Measurements from ENCODE around the gene BIN1.

Gene BIN1

GRCh38 chr2:127014224-127014623, 92.7 kb downstream of the BIN1 start:
- Mint-ChIP-seq H3K4me3 (no peak overlapping the region), H3K9me3 (peaks cover 4% of the 10 kb centered on the region), H3K27me3 (ENCODE audit: low read depth) (peaks cover 7% of the 10 kb centered on the region), H3K27ac (peak overlapping the region in 2 of 3 experiments; percentile 16 to 74), H3K4me1 (peaks cover 32% of the 10 kb centered on the region), H3K36me3 (ENCODE audit: low read depth) (no peaks in the 10 kb centered on the region)
- TF ChIP-seq, protein P1, sequence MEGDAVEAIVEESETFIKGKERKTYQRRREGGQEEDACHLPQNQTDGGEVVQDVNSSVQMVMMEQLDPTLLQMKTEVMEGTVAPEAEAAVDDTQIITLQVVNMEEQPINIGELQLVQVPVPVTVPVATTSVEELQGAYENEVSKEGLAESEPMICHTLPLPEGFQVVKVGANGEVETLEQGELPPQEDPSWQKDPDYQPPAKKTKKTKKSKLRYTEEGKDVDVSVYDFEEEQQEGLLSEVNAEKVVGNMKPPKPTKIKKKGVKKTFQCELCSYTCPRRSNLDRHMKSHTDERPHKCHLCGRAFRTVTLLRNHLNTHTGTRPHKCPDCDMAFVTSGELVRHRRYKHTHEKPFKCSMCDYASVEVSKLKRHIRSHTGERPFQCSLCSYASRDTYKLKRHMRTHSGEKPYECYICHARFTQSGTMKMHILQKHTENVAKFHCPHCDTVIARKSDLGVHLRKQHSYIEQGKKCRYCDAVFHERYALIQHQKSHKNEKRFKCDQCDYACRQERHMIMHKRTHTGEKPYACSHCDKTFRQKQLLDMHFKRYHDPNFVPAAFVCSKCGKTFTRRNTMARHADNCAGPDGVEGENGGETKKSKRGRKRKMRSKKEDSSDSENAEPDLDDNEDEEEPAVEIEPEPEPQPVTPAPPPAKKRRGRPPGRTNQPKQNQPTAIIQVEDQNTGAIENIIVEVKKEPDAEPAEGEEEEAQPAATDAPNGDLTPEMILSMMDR (IDR thresholded peaks at IDR 0.05; ENCODE audit: unreplicated experiment in 3 of 3), result no peak

- peaks cover 32% of the 10 kb centered on the region for H3K4me1 Mint-ChIP-seq
- TF ChIP-seq, protein P1 (IDR thresholded peaks at IDR 0.05; ENCODE audit: unreplicated experiment in 3 of 3), result no peak
- H3K36me3 Mint-ChIP-seq (ENCODE audit: low read depth), result no peaks in the 10 kb centered on the region
- H3K9me3 Mint-ChIP-seq, result peaks cover 7% of the 10 kb centered on the region
- H3K27ac Mint-ChIP-seq, result peak overlapping the region in 2 of 3 experiments; percentile 34 to 85
- no peak overlapping the region for H3K4me3 Mint-ChIP-seq
- peaks cover 7% of the 10 kb centered on the region for H3K27me3 Mint-ChIP-seq (ENCODE audit: low read depth)
Measured at GRCh38 chr2:127012868-127013267, 94.1 kb downstream of the BIN1 start.

GRCh38 chr2:127012215-127012614, 94.7 kb downstream of the BIN1 start:
- Mint-ChIP-seq H3K4me1 (peaks cover 32% of the 10 kb centered on the region), H3K27me3 (ENCODE audit: low read depth) (peaks cover 7% of the 10 kb centered on the region), H3K27ac (peak overlapping the region; percentile 23 to 85 (median 81)), H3K36me3 (ENCODE audit: low read depth) (no peaks in the 10 kb centered on the region), H3K9me3 (peaks cover 7% of the 10 kb centered on the region), H3K4me3 (no peak overlapping the region)
- TF ChIP-seq, protein P1 (IDR thresholded peaks at IDR 0.05; ENCODE audit: unreplicated experiment in 3 of 3), result no peak

DNA sequence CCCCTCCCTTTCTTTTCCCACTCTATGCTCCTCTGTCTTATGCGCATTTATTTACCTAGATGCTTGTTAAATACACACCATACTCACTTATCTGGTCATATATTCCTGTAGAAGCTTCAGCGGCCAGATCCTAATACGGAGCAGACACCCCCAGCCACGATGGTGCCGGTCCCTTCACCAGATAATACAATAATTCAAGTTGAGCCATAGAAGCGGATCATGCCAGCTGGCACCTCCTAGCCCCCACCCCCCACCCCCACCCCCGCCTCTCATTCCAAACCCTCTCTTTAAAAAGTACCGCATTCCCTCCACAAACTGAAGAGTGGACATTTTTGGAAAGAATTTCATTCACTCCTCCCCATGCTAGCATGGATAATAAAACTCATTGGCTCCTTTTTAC, 95.2 kb downstream of the BIN1 start:
- peaks cover 32% of the 10 kb centered on the region for H3K4me1 Mint-ChIP-seq
- H3K36me3 Mint-ChIP-seq (ENCODE audit: low read depth), result no peaks in the 10 kb centered on the region
- H3K4me3 Mint-ChIP-seq, result peak overlapping the region in 2 of 3 experiments; percentile 2 to 8
- H3K27ac Mint-ChIP-seq, result peak overlapping the region; percentile 23 to 85 (median 81)
- H3K27me3 Mint-ChIP-seq (ENCODE audit: low read depth), result peaks cover 7% of the 10 kb centered on the region
- H3K9me3 Mint-ChIP-seq, result peaks cover 7% of the 10 kb centered on the region
- TF ChIP-seq, protein P1 (IDR thresholded peaks at IDR 0.05; ENCODE audit: unreplicated experiment in 3 of 3), result no peak

GRCh38 chr2:127011231-127011661, 95.7 kb downstream of the BIN1 start:
- Mint-ChIP-seq H3K9me3 (peaks cover 7% of the 10 kb centered on the region), H3K4me3 (peak overlapping the region in 1 of 3 experiments; percentile 3), H3K27ac (peak overlapping the region; percentile 23 to 85 (median 62)), H3K4me1 (peaks cover 32% of the 10 kb centered on the region), H3K27me3 (ENCODE audit: low read depth) (peaks cover 7% of the 10 kb centered on the region), H3K36me3 (ENCODE audit: low read depth) (no peaks in the 10 kb centered on the region)
- TF ChIP-seq, protein P1 (IDR thresholded peaks at IDR 0.05; ENCODE audit: unreplicated experiment in 3 of 3), result no peak

GRCh38 chr2:127008265-127009015, 98.5 kb downstream of the BIN1 start:
- H3K27me3 Mint-ChIP-seq (ENCODE audit: low read depth), result peaks cover 3% of the 10 kb centered on the region
- H3K36me3 Mint-ChIP-seq (ENCODE audit: low read depth), result no peaks in the 10 kb centered on the region
- H3K9me3 Mint-ChIP-seq, result peaks cover 7% of the 10 kb centered on the region
- peaks cover 34% of the 10 kb centered on the region for H3K4me1 Mint-ChIP-seq
- no peak overlapping the region for H3K27ac Mint-ChIP-seq
- TF ChIP-seq, protein P1 (IDR thresholded peaks at IDR 0.05; ENCODE audit: unreplicated experiment in 3 of 3), result no peak
- H3K4me3 Mint-ChIP-seq, result no peak overlapping the region

All from nephron (organoid).